ENCODE results near the gene HES2.
"Not testable (repeated sequence)": the region's sequence is repeated elsewhere in the genome, so short reads cannot be mapped to it uniquely, and the experiment has no call there.

Gene HES2

GRCh38 chr1:6416295-6416656, 3.4 kb downstream of the HES2 start:
- DNase-seq, result no peak

- DNase-seq, result no peak
Measured at GRCh38 chr1:6414881-6415626, 4.7 kb downstream of the HES2 start.

GRCh38 chr1:6414443-6414844, 5.3 kb downstream of the HES2 start:
- DNase-seq, result peak; percentile 25

GRCh38 chr1:6412896-6413295, 6.8 kb downstream of the HES2 start:
- DNase-seq, result no peak

- DNase-seq, result no peak
Measured at GRCh38 chr1:6410248-6410893, 9.3 kb downstream of the HES2 start.

GRCh38 chr1:6409733-6410132, 10.0 kb downstream of the HES2 start:
- no peak for DNase-seq

GRCh38 chr1:6409053-6409452, 10.7 kb downstream of the HES2 start:
- no peak for DNase-seq

GRCh38 chr1:6408023-6408422, 11.7 kb downstream of the HES2 start:
- no peak for DNase-seq

GRCh38 chr1:6401673-6402072, 18.0 kb downstream of the HES2 start:
- DNase-seq, result no peak

- no peak for DNase-seq
Measured at GRCh38 chr1:6399294-6399693, 20.4 kb downstream of the HES2 start.

- no peak for DNase-seq
Measured at GRCh38 chr1:6397844-6398441, 21.8 kb downstream of the HES2 start.

GRCh38 chr1:6396998-6397397, 22.7 kb downstream of the HES2 start:
- no peak for DNase-seq

GRCh38 chr1:6395781-6396244, 23.9 kb downstream of the HES2 start:
- not testable (repeated sequence) for DNase-seq

- not testable (repeated sequence) for DNase-seq
Measured at GRCh38 chr1:6395130-6395529, 24.6 kb downstream of the HES2 start.

- DNase-seq, result peak; percentile 92
Measured at GRCh38 chr1:6393400-6394187, 26.1 kb downstream of the HES2 start, which contains the start of gene ACOT7. ACOT7 (minus strand) TSS chr1:6393767; CDS start chr1:6393399, 368 bp downstream.

GRCh38 chr1:6392809-6393399, 26.8 kb downstream of the HES2 start:
- no peak for DNase-seq

GRCh38 chr1:6391951-6392808, 27.5 kb downstream of the HES2 start:
- DNase-seq, result no peak

GRCh38 chr1:6389971-6390370, 29.7 kb downstream of the HES2 start:
- DNase-seq, result no peak

- no peak for DNase-seq
Measured at GRCh38 chr1:6386371-6386949, 33.3 kb downstream of the HES2 start.

- DNase-seq, result no peak
Measured at GRCh38 chr1:6385488-6386191, 34.1 kb downstream of the HES2 start.

- no peak for DNase-seq
Measured at GRCh38 chr1:6384962-6385361, 34.8 kb downstream of the HES2 start.

Data from stimulated activated naive CD4-positive, alpha-beta T cell treated with Interleukin-2 at 50 U/mL for 16 hours (primary cell).